ENCODE data around the gene HMGXB3.
"Not testable (repeated sequence)": the region's sequence is repeated elsewhere in the genome, so short reads cannot be mapped to it uniquely, and the experiment has no call there.

The HMGXB3 gene

GRCh38 chr5:150069672-150070627 is 69.4 kb downstream of the HMGXB3 start:
- DNase-seq, result no peak

GRCh38 chr5:150070821-150071220 is 70.3 kb downstream of the HMGXB3 start:
- DNase-seq, result no peak

- DNase-seq, result no peak
Observed at GRCh38 chr5:150073086-150073625, 72.6 kb downstream of the HMGXB3 start.

- no peak for DNase-seq
Observed at GRCh38 chr5:150073677-150074076, 73.1 kb downstream of the HMGXB3 start.

- DNase-seq, result no peak
Observed at GRCh38 chr5:150075233-150075632, 74.7 kb downstream of the HMGXB3 start.

- no peak for DNase-seq
Observed at GRCh38 chr5:150075806-150076205, 75.3 kb downstream of the HMGXB3 start.

GRCh38 chr5:150077060-150077459 is 76.5 kb downstream of the HMGXB3 start:
- no peak for DNase-seq

- DNase-seq, result no peak
Observed at GRCh38 chr5:150077996-150078801, 77.7 kb downstream of the HMGXB3 start.

GRCh38 chr5:150078802-150079689 is 78.5 kb downstream of the HMGXB3 start:
- DNase-seq, result no peak

- no peak for DNase-seq
Observed at GRCh38 chr5:150079909-150080461, 79.4 kb downstream of the HMGXB3 start.

- DNase-seq, result no peak
Observed at GRCh38 chr5:150080696-150081435, 80.3 kb downstream of the HMGXB3 start.

- DNase-seq, result no peak
Observed at GRCh38 chr5:150081541-150082283, 81.2 kb downstream of the HMGXB3 start.

GRCh38 chr5:150082374-150082773 is 81.8 kb downstream of the HMGXB3 start:
- no peak for DNase-seq

GRCh38 chr5:150082889-150083288 is 82.3 kb downstream of the HMGXB3 start:
- no peak for DNase-seq

- DNase-seq, result not testable (repeated sequence)
Observed at GRCh38 chr5:150084754-150085153, 84.2 kb downstream of the HMGXB3 start.

- no peak for DNase-seq
Observed at GRCh38 chr5:150085191-150085912, 84.8 kb downstream of the HMGXB3 start.

GRCh38 chr5:150085950-150086715 is 85.6 kb downstream of the HMGXB3 start, which contains the start of gene CSF1R:
Gene CSF1R (minus strand): TSS chr5:150086554. CDS start chr5:150086427, 127 bp downstream.
- DNase-seq, result no peak

- no peak for DNase-seq
Observed at GRCh38 chr5:150092159-150092787, 91.7 kb downstream of the HMGXB3 start.

All from NCI-H1694 (cell line).